WI38 (cell line): Measurements from ENCODE around the gene SPDYC.

Experiments
- H3K4me3 ChIP-seq: 2 replicates; pipeline ENCODE4 v1.5.1; 2011; ENCODE audit warnings: low read depth, mild to moderate bottlenecking, control low read depth, low read length
- TF ChIP-seq, protein P1 (sequence below): IDR thresholded peaks from 2 replicates; pipeline ENCODE4 v1.5.1; 2012; ENCODE audit warnings: low read depth, mild to moderate bottlenecking, control low read depth, low read length

Gene SPDYC

DNA sequence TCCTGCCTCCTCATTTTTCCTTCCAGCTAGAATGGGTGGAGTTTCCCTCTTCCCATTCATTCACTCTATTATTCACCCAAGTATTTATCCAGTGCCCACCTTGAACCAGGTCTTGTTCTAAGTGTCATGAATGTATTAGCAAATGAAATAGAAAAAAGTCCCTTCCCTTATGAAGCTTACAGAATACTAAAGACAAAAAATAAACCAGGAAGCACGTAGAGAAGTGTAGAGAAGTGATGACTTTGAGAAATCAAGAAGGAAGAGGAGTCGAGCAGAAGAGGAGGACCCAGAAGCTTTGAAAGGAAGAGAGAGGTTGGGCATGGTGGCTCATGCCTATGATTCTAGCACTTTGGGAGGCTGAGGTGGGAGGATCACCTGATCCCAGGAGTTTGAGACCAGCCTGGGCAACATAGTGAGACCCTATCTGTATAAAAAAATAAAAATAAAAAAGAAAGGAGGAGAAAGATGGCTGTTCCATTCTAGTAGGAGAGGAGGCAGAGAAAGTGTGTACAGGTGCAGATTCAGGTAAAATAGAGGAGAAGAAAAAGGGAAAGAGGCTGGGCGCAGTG is 18.6 kb upstream of the SPDYC start:
- TF ChIP-seq, protein P1, sequence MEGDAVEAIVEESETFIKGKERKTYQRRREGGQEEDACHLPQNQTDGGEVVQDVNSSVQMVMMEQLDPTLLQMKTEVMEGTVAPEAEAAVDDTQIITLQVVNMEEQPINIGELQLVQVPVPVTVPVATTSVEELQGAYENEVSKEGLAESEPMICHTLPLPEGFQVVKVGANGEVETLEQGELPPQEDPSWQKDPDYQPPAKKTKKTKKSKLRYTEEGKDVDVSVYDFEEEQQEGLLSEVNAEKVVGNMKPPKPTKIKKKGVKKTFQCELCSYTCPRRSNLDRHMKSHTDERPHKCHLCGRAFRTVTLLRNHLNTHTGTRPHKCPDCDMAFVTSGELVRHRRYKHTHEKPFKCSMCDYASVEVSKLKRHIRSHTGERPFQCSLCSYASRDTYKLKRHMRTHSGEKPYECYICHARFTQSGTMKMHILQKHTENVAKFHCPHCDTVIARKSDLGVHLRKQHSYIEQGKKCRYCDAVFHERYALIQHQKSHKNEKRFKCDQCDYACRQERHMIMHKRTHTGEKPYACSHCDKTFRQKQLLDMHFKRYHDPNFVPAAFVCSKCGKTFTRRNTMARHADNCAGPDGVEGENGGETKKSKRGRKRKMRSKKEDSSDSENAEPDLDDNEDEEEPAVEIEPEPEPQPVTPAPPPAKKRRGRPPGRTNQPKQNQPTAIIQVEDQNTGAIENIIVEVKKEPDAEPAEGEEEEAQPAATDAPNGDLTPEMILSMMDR: no peak
- no peak overlapping the region for H3K4me3 ChIP-seq

DNA sequence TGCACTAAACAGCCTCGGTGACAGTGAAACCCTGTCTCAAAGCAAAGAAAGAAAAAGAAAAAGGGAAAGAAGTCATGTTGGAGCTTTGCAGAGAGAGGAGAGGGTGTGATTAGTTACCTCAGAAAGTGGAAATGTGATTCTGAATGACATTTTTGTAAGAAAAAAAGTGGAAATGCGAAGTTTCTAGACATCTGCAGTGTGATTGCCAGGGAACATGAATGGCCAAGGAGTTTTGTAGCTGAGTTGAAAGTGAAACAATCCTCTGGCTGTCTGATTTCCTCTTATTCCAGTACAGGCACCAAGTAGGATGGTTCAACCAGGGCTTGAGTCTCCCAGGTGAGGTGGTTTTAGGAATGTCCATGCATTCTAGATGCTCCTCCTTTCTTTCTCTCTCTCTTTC is 17.9 kb upstream of the SPDYC start:
- no peak overlapping the region for H3K4me3 ChIP-seq

DNA sequence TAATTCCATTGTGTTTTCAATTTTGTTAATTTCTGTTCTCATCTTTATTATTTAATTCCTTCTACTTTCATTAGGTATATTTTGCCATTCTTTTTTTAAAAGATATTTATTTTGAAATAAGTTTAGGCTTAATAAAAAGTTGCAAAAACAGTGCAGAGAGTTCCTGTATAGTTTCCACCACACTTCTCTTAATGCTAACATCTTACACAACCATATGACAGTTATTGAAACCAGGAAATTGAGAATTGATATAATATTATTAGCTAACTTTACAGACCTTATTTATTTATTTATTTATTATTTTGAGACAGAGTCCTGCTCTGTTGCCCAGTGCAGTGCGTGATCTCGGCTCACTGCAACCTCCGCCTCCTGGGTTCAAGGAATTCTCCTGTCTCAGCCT is 13.8 kb upstream of the SPDYC start:
- H3K4me3 ChIP-seq: no peak overlapping the region
- TF ChIP-seq, protein P1: no peak

More for the DNA sequence above, 17.9 kb upstream of the SPDYC start:
- TF ChIP-seq, protein P1: no peak

DNA sequence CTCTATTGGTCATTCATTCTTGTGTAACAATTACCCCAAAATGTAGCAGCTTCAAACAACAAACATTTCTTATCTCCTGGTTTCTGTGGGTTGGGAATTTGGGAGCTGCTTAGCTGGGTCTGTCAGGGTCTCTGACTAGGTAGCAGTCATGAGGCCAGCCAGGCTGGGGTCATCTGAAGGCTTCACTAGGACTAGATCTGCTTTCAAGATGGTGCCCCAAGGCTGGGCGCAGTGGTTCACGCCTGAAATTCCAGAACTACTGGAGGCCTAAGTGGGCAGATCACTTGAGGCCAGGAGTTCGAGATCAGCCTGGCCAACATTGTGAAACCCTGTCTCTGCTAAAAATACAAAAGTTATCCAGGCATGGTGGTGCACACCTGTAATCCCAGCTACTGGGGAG is 13.1 kb upstream of the SPDYC start:
- H3K4me3 ChIP-seq: no peak overlapping the region
- TF ChIP-seq, protein P1: no peak

DNA sequence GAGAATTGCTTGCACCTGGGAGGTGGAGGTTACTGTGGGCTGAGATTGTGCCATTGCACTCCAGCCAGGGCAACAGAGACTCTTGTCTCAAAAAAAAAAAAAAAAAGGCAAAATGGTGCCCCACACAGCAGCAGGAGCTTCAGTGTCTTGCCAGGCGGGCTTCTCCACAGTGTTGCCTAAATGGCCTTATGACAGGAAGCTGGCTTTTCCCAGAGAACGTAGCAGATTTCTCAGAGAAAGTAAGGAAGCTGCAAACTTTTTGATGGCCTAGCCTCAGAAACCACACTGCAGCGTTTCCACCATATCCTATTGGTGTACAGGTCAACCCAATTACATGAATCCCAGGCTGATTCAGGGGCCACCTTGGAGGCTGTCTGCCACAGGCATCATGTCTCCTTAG is 12.7 kb upstream of the SPDYC start:
- no peak overlapping the region for H3K4me3 ChIP-seq
- TF ChIP-seq, protein P1: no peak

DNA sequence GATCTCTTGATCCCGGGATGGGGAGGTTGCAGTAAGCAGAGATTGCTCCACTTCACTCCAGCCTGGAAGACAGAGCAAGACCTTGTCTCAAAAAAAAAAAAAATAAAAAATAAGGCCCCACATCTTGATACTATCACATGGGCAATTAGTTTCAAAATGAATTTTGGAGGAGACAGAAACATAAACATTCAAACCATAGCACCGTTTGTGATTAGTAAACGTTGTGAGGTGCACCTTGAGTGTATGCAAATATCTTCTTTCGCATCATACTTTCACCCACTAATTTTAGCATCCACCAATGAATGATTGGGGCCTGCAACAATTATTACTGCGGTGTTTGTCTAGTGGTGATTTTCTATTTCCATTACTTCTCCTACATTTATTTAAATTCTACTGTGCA is 11.0 kb upstream of the SPDYC start:
- TF ChIP-seq, protein P1: no peak
- H3K4me3 ChIP-seq: no peak overlapping the region

DNA sequence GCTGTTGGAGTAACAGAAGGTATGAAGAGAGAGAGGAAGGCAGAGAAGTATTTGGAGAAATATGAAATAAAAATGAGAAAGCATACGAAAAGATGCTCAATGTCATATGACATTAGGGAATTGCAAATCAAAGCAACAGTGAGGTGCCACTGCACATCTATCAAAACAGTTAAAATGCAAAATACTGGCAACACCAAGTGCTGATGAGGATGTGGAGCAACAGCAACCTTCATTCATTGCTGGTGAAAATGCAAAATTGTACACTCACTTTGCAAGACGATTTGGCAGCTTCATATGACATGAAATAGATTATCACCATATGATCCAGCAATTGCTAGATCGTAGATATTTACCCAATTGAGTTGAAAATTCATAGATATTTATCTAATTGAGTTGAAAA is 9.4 kb upstream of the SPDYC start:
- no peak overlapping the region for H3K4me3 ChIP-seq
- TF ChIP-seq, protein P1: no peak
